HG03520 (cell line): ENCODE measurements around the gene CCDC182.

Experiments used
- ATAC-seq: cut with Tn5 transposase; IDR thresholded peaks from one replicate; pipeline ENCODE4 v1.9.1; 2021; ENCODE audit warnings: mild to moderate bottlenecking, moderate library complexity; ENCODE audit not compliant: unreplicated experiment

Gene CCDC182

DNA sequence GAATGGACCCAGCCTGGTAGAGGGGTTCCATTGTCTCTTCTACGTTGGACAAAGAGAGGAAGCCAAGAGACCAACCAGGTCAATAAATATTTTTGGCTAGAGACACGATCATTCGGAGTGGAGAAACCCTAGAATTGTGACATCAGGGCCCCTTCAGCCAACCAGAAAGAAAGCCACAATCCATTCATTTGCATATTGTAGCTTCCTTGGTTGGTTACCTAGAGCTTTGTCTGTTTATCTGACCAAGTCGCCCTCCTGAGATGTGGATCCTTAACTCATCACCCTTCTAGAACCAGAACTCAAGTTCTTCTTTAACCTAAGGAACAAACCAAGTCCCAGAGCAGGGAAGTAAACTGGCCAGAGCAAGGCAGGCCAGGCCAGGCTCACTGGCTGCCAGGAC lies at the start of gene CCDC182:
Gene CCDC182 (minus strand): TSS at position 58 of the 400 bp plus-strand sequence. CDS start 27 bp downstream, at position 31.
- ATAC-seq = no peak

DNA sequence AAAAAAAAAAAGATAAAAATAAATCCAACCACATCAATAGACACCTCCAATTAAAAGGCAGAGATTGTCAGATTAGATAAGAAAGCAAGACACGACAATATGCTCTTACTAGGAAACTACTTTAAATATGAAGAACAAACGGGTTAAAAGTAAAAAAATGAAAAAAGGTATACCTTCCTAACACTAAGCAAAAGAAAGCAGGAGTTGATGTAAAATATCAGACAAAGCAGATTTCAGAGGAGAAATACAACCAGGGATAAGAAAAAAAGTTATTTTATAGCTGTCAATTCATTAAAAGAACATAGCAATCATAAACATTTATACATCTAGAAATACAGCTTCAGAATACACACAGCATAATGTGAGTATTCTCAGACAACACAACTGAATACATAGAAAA lies 49.7 kb upstream of the CCDC182 start:
- ATAC-seq = no peak

DNA sequence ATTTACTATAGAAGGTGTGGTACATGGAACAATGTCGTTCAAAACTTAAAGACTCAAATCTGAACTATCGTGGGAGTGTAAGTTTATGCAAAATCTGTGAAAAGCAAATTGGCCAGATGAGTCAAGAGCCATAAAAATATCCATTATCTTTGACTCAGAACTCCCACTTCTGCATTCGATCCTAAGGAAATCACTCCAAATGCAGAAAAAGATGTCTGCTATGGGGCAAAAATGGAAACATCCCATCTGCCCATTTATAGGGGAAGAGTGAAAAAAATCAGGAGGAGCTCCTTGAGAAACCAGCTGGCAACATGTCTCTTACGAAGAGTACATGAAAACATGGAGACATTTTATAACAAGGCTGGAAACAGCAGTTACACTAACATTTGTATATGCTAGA lies 43.6 kb upstream of the CCDC182 start:
- ATAC-seq = no peak

DNA sequence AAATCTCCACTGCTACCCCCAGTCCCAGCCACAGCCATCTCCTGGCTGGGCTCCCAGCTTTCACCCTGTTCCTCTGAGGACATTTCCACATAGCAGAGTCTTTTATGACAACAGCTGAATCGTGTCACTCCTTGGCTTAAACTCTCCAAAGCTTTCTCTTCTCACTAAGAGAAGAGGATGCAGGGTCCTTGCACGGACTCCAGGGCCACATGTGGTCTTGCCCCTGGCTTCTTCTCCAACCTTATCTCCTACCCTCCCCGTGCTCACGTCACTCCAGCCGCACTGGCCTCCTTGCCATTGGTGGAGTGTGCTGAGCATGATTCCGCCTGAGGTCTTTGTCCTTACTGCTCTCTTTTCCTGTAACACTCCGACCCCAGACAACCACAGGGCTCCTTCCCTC lies 39.9 kb upstream of the CCDC182 start:
- no peak for ATAC-seq

DNA sequence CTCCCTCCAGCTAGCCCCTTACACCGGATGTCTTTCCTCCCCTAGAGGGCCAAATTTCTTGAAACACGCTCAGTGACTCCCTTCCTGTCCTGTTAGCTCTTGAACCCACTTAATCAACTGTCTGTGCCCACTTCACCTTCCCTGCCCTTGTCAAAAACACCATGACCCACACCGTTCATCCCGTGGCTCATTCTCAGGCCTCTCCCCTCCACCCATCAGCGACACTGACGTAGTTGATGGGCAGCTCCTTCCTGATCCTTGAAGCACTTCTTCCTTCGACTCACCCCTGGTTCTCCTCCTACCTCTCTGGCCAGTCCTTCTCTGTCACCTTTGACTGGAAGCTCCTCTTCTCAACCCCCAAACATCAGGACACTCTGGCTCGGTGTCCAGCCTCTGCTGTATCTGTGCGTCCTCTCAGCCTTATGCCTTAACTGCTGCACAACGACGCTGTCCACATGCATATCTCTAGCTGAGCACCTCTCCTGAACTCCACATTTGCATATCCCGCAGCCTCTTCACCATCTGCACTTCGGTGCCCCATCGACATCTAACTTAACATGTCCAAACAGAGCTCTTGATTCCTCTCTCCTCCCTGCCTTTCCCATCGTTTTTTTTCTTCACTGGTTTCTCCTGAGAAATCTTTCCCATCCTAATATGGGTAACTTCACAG lies 39.3 kb upstream of the CCDC182 start:
- ATAC-seq = no peak

DNA sequence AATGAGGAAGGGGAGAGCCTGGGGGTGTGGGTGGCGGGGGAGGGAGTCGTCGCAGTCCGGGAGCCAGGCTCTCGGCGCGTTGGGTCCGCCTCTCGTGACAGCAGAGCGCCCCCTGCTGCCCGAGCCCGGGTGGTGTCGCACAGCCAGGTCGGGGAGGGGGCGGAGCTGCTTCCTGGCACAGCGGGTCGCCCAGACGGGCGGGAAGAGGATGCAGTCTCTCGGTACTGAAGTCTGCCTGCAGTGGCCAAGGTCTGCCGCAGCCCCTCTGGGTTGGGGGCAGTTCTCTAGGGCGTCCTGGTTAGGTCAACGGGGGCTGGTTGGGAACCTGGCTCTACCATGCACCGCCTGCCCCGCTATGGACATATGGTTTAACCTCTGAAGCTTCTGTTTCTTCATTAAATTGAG lies 38.2 kb upstream of the CCDC182 start:
- ATAC-seq = no peak

DNA sequence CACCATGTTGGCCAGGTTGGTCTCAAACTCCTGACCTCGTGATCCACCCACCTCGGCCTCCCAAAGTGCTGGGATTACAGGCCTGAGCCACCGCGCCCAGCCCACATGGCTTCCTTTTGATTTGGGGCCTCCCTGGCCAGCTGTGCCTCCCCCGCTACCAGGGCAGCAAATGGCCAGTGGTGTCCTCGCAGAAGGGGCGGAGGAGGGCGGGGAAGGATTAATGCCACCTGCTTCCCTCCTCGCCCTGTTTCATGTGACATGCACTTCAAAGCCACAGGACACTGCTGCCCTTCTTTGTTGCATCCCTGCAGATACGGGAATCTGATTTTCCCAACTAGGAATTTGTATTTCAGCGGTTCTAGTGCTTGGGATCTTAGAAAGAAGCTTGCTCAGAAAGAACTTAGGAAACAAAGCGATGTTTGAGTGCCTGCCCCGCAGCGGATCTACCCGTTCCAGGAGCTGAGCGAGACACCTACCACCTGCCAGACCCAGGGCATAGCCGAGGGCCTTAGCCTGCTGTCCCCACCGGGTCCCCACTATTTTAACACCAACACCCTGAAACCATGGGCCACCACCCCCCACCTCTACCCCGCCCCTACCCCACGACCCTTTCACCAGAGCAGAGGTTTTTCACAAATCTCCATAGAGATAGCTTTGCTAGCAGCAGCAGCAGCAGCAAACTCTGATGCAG lies 37.7 kb upstream of the CCDC182 start:
- no peak for ATAC-seq

DNA sequence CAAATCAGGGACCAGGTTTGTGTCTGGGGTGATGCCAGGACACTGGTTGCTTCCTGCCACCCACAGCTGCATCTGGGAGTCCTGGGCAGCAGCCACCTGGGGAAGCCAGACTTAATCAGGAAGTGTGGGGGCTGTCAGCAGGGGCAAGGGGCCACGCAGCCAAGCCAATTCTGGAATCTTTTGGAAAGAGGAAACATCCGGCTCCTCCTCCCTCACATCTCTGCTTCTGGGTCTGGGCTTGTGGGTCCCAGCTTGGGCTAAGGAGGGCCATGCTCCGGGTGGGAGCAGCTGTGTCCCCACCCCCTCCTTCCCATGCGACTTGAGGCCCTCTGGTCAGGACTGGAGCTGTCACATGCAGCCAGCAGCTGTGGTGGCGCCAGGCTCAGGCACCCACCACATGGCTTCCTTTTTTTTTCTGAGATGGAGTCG lies 37.0 kb upstream of the CCDC182 start:
- ATAC-seq = no peak

DNA sequence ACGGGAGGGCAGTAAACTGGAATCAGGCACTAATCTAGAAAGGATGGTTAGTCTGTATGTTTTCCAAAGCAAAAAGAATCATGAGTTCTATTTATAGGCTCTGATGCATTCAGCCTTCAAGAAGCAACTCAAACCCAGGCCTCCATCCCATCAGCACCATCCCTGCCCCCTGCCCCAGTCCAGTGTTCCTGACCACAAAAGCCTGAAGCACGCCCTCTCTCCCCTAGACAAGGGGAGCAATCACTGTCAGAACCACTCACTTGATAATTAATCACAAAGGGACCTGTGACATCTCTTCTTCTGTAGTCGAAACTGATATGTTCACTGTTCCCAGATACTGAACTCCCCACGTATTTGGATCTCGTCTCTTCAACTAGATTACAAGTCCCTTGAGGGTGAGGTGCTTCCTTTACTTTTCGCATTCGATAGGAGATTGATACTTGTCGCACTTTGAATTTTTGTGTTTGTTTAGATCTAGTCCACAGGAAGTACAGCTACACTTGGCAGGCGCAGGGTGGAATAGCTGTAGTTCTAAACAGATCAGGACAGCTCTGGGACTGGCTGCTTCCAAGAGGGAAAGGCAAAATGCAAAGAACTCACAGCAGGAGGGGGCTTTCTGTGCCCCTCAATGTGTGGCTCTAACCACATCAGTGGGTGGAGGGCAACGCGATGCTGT lies 36.4 kb upstream of the CCDC182 start:
- no peak for ATAC-seq

DNA sequence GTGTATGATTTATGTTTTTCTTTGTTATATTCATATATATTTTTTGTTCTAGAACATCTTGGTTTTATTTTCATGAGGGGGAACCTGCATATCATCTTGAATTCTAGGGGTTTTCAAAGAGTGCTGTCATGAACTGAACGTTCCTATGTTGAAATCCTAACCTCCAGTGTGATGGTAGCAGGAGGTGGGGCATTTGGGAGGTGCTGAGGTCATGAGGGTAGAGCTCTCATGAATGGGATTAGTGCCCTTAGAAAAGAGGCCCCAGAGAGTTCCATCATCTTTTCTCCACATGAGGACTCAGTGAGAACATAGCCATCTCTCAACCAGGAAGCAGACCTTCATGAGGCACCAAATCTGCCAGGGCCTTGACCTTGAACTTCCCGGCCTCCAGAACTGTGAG lies 34.6 kb upstream of the CCDC182 start:
- no peak for ATAC-seq

DNA sequence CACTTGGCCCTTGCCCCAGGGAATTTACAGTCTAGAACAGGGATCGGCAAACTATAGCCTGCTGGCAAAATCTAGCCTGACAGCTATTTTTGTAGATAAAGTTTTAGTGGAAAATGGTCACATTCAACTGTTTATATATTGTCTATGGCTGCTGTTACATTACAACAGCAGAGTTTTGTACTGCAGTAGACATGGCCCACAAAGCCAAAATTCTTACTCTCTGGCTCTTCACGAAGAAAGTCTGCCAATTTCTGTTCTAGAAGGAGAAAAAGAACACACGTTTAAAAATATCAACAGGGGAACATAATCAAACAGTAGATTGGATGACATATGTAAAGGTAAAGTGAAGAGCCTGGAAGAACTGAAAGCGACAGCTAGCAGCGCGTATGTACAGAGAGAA lies 33.2 kb upstream of the CCDC182 start:
- ATAC-seq = no peak

DNA sequence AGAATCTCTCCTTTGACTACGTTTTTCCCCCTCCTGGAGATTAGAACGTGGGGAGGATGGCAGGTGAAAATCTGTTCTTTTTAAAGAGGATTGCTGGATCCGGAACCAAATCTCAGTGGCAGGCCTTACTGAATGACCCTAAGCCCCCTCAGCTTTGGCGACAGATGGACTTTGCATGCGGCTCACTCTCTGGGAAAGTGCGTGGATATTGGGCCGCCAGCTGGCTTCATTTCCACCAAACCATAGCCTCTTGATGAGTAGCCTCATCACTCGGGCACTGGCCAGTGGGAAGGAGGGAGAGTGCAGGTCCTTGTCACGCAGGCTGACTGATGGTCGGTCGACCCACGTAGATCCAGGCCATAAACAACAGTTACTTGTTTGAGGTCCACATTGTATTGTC lies 31.3 kb upstream of the CCDC182 start:
- no peak for ATAC-seq

DNA sequence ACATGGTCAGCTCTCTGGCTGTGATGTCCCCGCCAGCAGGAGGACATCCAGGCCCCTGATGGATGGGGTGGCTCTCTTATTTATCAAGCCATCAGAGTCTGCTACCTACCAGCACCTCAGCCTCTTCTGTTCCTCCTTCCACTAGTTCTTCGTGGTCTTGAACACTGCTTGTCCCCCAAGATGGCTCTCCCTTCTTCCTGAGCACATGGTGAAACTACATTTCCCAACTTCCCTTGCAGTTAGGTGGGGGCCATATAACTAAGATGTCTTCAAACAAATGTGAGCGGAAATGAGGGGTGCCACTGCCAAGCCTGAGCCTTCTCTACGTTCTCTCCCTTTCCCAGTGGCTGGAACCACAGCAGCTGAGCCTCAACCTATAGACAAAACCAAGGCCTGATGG lies 29.8 kb upstream of the CCDC182 start:
- ATAC-seq = no peak

DNA sequence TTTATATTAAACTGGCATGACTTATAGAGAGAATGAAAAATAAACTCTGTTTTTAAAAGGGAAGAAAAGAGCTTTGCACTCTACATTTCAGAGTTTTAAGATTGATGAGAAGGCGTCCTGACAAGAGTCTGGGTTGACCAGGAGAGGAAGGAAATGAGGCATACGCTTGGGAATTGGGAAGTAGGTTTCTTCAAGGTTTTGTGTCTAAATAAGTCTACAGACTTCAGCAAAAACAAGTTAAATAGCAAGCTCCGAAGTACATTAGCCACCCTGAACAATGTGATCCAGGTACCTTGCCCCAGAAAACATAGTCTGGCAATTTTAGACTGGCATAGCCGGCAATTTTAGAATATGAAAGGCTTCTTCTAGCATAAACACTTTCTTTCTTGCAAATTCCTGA lies 28.5 kb upstream of the CCDC182 start:
- ATAC-seq = no peak

DNA sequence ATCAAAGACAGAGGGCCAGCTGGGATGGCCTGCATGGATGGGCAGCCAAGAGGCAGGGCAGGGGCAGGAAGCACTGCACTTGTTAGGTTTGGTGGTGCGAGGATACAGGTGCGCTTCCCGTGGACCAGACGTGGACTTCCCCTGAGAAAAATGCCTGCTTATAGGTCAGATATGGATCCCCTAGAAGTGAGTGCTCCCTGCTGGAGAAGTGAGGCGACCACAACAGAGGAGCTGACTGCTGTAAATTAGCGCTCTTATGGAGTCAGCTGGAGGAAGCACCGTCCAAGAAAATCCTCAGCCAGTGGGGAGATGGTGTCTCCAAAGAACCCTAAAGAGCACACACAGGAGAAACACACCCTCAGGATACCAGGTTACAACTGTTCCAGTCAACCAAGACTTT lies 27.7 kb upstream of the CCDC182 start:
- ATAC-seq = no peak

DNA sequence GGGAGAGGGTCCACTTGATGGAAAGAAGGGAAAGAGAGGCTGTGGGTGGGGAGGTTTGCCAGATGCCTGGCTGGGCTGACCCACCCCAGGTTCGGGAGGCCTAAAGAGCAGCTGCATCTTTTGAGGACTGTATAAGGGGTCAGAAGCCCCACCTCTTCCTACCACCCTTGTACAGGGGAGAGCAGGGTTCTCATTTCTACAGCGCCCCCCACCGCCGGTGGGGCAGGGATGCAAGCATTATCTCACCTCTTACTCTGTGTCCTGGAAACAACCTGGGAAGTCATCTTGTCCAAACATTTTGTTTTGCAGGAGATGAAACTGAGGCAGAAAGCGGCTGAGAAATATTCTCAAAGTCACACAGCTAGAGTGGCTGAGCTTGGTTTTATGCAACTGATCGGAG lies 22.5 kb upstream of the CCDC182 start:
- no peak for ATAC-seq

DNA sequence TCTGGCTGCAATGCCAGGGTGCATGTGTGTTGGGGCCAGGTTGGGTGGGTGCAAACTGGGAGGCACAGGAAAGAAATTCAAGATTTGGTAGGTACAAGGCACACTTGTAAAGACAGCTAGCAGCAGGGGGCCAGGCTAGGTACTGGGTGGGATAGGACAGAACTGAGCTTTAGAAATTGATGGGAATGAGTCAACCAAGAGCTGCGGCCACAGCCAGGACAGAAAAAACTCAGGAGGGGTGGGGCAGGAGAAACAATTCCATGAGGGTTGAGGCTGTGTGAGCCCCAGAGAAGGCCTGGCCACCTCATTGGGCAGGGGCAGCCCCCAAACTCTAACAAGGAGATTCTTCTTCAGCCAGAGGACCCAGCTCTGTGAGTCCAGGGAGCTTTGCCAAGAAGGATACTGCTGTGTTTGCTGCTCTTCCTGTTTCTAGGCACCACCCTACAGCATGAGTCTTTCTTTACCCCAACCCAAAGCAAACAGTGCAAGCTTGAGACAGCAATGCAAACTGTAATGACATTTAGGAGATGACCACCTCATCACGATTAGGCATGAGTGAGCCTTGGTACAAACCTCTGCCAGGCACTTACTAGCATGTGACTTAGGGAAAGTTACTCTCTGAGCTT lies 21.3 kb upstream of the CCDC182 start:
- no peak for ATAC-seq

DNA sequence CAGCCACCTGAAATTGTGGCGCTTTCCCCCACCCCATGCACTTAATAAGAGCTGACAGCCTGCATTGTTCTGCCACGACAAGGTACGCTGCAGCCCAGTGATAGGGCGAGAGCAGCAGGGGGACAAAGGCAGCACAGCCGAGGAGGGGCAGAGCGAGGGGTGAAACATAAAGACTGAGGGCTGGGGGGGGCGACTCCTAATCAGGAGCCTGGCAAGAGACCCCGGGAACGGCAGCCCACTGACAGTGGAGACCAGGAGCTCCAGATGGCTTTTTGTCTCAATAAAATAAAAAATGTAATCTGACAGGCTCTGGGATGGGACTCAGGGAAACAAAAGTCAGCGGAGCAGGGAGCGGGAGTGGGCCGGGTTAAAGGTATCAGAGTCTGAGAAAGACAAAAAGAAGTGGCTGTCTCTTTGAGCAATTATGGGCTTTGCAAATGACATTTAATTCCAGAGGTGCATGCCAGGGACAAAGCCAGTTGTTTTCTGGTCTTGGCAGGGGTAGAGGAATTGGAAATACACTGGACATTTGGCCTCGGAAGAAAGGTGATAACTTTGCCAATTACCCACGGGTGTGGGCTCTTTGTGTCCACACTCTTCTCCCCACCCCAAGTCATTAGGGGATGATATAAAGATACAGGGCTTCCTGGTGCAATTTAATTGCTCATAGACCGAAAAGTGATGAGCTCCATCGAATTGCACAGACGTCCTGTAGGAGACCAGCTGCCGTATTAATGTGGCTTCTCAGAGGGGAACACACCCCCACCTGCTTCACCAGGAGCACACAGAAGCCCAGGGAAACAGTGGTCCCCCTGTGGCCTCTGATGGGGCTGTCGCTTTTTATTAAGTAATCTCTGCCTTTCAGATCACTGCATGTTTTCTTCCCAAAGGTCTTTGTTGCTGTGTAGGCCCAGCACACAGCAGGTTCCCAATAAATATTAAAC lies 17.6 kb upstream of the CCDC182 start:
- ATAC-seq = no peak

DNA sequence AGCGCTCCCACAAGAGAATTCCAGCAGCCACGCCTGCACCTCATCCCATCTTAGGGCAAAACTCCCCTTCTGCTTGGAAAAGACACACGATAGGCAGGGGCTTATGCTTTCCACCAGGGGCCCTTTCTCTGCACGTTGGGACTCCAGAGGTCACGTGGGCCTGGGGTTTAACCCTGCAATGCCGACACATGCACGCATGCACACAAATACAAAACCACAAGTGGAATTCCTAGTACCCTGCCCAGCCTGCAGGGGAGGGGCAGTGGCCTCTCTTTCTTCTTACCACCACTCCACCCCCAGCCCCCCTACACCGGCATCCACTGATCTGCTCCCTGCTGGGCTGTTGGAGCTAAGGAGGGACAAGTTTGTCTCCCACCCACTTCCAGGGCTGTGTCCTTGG lies 16.8 kb upstream of the CCDC182 start:
- no peak for ATAC-seq

DNA sequence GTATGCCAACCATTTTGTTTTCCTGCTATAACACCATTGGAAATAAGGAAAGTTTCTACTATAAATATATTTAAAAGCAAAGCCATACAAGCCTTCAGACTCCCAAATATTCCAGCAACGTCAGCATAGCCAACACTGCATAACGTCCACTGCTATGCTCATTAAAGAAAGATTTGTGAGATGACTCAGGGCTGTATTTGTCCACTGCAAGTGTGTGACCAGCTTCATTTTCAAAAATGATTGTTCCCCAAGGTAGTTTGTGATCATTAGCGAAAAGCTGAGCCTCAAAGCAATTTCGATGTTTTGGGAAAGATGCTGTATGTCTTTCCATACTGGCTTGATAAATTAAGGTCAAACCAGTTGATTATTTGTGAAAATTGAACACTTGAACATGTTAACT lies 14.9 kb upstream of the CCDC182 start:
- ATAC-seq = no peak

DNA sequence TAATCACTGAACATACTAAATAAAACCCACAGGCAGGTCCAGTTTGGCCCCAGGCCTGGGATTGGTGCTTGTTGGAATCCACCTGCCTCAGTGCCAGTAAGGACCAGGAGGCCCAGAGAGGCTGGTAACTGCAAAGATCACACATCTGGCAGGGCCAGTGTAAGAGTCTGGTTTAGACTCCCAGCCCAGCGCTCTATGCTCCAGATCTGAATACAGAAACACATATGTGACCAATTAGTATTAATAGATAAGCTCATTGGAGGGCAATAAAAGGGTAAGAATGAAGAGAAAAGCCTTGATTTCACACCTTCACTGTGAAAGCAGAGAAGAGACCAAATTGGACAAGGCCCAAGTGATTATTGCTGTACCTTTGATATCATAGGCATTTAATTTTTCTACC lies 13.6 kb upstream of the CCDC182 start:
- ATAC-seq = no peak
